ENCODE data around the gene MGMT.

Gene MGMT

DNA sequence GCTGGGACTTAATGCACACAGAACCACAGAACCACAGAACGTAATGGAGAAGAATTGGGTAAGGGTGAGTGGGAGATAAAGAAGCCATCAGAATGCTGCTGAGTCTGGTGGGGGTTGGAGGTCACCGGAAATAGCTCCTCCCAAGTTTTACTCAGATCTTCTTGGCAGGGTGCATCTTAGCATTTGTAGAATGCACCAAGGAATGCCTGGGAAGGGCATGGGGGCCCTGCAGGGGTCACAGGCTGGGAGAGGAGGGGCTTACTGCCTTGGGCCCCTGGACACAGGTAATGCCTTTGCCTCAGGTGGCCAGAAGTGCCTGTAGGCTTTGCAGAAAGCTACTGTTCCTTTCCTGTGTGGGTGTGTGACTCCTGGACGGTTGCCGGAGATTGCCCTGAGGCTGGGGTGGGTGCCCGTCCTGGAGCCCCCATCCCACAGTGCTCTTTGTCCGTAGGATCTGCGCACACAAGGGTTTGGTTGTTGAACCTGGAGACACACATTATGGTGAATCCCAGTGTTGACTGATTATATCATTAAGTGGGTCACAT is 55.1 kb downstream of the MGMT start:
- FAIRE-seq: no peak

DNA sequence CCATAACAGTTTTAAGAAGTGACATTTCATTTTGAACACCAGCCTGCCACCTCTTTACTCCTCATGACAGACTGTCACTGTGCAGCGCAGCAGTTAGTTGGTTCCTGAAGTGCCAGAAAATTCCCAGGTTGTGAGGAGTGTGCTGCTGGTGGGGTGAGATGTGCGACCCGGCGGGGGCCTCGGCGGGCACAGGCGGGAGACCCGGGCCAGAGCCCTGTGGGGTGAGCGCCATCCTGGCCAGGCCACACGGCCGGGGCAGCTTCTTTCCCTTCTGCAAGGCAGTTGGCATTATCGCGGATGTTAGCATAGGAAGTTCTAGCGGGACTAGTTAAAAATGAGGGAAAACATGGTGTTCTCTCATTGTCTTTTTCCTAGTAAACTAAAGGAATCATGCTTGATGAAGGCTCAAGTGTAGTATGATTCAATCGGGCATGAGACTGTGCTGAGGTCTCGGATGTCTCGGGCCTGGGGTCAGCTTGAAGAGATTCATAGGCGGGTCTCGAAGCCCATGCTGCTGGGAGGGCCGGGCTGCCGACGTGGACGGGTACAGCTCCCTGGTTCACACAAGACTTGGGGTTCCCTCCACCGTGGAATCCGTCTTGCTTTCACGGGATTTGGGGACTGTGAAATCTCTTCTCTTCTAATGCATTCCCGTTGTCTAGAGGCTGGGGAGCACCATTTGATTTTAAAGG is 56.1 kb downstream of the MGMT start:
- FAIRE-seq: no peak

DNA sequence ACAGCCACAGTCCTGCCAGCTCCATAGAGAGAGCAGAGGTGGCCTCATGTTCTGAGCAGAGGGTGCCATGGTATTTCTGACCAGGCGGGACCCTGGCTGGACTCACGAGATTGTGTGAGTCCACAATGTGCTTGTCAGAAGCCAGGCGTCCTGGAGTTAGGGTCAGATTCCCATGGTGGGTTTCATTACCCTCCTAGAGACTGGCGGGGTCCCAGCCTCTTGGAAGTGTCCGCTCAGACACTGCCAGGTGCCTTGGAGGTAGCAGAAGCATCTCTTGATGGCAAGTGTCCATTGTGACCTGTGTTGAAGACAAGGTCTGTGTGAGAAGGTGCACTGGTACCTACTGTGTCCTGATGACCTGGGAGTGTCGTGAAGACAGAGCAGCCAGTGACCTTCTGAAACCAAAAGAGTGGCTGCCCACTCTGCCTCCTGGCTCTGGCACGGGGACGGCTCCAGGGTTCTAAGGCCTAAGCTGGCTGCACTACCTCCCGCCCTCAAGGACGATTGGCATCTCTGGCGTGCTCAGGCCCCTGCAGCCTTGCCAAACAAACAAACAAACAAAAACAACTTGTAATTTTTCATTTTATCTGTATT is 56.8 kb downstream of the MGMT start:
- FAIRE-seq: no peak

DNA sequence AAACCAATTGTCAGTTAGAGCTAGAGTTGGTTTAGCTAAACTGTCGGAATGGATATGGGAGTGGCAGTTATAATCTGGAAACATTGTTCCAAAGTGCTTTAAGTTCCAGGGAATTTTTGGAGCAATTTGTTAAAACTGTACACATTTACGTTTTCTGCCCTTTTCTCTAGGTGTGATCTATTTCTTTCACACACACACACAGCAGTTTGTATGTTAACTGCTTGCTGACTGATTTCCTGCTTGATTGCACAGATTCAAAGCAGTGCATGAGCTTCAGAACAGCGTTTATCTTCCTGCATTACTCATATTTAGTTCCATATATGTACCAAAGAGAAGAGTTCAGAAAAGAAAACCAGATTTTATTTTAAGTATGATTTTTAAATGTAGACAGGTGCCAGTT is 57.9 kb downstream of the MGMT start:
- FAIRE-seq: no peak

DNA sequence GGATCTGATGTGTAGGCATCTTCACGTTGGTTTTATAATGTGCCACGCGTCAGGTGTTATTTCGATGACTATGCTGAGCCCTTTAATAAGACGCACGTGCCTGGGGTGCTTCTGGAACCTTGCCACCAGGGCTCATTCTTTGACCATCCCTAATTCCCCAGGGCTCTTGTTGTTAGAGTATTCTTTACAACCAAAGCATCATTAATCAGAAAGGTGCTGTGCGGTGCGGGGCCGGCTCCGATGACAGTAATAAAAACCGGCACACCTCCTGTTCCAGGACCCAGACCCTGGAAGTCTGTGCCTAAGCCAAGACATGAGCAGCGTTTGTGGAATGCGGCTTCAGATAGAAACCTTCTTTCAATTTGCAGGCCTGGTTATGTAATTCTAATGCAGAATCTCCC is 58.4 kb downstream of the MGMT start:
- no peak for FAIRE-seq

DNA sequence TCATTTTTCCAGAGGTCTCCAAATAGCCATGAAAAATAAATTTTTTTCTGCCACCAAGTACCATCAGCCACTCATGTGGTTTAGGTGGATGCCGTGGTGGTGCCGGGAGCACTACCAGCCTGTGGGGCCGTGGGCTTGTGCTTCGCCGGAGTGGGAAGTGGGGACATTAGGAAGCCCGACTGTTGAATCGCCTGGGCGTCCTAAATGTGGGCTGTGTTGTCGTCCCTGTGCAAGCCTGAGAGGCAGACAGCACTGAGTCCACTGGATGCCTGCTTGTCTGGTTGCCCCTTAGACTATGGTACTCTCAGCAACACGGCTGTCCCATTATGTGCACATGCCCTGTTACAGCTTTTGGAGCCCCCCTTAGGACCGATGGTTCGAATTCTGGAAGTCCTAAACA is 59.9 kb downstream of the MGMT start:
- no peak for FAIRE-seq

DNA sequence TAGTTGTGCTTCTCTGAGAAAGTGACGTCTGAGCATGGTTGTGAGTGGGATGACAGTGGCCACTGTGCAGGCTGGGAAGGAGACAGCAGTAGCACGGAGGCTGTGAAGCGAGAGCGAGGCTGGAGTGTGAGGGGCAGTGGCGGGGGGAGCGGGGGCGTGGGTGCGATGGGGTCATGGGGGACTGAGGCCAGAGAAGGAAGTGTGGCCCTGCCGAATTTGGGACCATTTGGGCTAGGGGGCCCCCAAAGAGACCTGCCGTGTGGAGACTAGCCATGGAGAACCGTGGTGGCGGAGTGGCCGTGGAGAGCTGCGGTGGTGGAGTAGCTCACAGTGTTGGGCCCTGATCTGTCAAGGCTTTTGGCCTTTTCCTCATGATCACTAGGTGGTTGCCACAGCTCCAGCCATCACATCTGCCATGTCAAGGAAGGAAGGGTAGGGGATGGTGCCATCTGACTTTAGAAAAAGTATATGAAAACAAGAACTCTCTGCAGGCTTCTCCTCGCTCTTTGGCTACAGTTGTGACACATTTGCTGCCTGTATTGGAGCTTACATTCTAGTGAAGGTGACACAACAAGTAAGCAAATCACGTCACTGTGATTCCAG is 61.4 kb downstream of the MGMT start:
- no peak for FAIRE-seq

DNA sequence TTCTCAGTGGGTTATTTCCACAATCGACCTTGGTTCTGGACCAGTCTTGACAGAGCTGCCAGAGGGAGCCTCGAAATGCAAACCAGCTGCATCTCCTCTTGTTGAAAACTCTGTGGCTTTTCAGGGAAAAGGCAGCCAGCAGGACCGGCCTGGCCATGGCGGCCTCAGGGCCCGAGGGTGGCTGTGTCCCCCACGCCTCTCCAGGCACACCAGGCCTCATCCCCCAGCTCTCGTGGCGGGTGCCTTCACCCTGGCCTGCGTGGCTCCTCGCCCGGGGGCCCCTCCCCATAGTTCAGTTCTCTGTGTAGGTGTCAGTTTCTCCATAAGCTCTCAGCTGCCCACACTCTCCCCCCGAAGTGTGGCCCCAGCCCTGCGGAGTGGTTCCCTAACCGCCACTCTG is 63.5 kb downstream of the MGMT start:
- no peak for FAIRE-seq

DNA sequence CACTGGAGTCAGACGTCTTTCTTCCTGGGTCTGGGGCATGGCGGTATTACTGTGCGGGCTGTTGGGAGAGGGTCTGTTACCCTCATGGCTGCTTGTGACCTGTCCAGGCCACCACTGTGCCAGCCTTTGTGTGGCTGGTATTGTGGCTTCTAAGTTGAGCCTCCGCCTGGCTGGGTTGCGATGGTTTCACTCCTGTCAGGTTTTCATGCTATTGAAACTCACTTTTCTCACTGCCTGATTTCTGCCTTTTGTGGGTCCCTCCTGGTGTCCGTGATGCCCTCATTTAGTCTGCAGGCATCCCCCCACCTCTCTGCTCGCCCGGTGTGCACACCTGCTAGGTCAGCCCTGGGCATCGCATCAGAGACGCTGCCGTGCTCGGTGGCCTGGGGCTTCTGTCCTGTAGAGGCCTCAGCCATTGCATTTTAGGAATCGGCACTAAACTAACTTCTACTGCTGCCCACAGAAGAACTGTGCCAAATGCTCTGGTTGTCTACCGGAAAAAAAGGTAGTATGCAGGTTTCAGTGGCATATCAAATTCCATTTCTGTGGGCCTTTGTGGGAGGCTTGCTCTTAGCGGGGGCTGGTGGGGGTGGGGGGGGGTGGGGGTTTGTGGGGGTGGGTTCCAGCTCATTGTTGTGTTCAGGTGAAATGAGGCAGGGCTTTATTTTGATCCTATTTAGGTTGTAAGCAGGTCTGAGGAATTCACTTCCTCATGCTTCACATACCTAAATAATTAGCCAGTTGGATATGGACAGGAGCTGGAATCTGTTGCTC is 64.3 kb downstream of the MGMT start:
- no peak for FAIRE-seq

DNA sequence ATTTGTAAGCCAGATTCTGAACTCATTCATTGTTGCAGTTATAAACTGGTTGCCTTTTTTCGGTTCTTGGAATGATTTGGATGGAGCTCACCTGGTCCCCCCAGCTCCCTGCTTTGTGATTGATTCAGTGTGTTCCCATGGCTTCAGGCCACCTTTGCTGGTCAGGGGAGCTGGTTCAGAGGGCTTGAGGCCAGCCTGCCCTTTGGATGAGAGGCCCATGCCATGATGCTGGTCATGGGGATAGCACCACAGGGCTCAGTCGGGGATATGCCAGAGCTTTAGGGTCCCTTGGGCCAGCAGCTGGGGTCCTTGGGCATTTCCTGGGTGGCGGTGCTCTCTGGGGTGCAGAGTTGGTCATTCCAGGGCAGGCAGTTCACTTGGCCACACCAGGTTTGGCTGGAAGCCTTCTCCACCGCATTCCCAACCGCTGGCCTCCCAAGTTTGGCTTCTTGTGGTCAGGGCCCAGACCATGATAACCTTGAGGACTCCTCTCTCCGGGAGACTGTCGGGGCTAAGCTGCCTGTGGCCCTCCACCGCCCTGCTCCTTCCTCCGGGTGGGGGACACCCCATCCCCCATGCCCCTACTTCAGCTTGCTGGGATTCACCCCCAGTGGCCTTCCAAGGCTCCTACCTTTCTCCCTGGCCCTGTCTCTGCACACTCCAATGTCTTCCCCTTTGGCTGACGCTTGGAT is 65.1 kb downstream of the MGMT start:
- no peak for FAIRE-seq

DNA sequence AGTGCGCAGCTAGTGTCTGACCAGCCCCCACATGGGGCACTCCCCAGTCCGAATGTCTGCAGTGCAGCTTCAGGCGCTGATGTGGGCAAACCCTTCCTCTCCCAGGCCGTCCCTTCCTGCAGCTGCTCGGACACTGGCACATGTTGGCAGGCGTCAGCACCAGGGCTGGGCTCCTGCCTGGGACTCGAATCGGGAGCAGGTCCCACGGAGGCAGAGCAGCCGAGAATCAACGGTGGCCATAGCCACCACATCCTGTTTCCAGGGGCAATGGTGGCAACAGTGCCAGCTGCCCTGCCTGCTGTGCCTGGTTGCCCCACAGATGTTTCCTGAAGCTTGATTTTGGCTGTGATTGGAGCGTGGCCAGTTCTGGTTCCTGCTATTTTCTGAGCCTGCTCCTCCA is 65.8 kb downstream of the MGMT start:
- FAIRE-seq: no peak

DNA sequence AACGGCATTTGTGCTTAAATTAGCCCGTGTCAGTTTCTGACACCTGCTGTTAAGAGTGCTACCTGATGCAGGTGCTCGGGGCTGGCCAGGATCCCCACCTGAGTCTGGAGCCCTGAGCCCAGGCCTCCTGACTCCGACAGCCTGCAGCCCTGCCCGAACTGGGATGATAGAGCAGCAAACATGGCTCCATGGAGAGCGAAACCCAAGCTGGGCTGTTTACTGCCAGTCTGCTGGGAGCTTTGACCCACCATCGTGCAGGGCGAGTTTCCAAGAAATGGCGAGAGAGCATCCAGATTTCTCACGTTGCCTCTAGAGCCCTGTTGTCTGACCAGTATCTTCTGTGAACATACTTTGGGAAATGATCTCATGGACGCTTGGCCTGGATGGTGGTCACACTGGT is 66.2 kb downstream of the MGMT start:
- FAIRE-seq: no peak

DNA sequence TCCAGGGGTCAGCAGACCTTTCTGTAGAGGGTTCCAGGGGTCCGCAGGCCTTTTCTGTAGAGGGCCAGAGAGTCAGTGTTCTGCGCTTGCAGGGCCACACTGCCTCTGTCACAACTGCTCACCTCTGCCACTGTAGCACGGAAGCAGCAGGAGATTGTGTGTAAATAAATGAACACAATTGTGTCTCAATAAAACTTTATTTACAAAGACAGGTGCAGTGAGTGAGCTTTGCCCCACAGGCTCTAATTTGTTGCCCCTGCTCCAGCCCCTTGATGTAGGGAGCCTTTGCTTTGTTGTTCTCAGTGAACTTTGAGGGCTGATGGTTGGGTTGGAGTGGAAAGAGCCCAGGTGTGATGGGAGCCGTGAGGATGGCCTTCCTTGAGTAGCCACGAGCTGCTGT is 67.8 kb downstream of the MGMT start:
- FAIRE-seq: no peak

DNA sequence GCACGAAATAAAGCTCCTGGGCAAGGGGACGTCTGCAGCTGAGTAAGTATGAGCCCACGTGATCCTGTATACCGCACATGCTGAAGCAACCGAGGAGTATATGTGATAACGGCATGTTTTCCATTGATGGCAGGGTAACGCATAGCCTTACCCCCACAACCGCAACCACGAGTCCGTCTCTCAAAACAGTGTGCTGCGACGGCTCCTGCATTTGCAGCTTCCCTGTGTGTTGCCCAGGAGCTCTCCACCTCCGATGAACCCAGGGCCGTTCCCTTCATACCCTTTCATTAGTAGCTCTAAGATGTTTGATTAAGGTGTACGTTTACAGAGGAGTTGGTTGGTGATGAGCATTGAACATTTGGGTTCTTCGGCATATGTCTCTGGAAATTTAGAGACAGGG is 69.3 kb downstream of the MGMT start:
- no peak for FAIRE-seq

DNA sequence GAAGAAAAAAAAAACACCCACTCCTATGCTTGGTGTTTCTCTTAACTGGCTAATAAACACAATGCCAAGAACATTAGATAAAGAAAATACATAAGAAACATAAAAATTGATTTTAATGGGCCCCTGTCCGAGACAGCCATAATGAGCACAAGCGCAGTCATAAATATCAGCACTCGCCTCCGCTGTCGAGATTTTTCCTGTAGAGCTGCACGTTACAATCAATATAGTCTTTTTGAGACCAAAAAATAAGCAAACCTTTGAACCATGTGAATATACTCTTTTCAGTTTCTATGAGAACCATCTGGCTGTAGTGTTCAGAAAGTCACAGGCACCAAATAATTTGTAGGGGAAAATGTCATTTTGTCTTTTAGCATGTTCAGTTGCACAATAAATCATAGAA is 70.1 kb downstream of the MGMT start:
- no peak for FAIRE-seq

DNA sequence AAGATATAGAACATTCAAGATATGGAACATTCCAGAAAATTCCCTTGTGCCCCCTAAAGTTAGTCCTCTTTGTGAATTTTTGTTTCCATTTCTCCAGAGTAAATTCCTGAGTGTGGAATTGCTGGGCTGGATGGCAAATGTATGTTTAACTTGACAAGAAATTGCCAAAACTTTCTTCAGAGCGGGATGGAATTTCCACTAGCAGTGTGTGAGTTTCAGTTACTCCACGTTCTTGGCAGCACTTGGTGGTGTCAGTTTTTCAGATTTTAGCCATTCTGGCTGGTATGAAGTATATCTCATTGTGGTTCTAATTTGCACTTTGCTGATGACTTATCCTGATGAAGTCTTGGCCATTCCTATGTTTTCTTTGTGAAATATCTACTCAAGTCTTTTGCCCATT is 71.2 kb downstream of the MGMT start:
- no peak for FAIRE-seq

DNA sequence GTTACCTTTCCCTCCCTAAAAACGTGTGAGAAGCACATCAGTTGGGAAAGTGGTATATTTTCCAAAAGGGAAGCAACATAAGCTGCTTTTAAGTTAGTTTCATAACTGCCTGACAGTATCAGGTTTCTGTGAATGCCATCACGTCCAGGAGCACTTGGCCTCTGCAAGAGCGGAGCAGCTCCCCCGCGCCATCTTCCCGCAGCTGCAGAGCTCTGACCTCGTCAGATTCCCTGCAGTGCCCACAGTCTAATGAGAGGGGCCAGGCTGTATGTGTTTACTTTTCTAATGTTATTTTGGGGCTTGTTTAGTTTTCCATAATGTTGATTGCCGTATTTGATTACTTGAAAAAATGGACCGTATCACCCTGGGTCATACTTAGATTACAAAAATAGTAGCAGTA is 74.2 kb downstream of the MGMT start:
- no peak for FAIRE-seq

DNA sequence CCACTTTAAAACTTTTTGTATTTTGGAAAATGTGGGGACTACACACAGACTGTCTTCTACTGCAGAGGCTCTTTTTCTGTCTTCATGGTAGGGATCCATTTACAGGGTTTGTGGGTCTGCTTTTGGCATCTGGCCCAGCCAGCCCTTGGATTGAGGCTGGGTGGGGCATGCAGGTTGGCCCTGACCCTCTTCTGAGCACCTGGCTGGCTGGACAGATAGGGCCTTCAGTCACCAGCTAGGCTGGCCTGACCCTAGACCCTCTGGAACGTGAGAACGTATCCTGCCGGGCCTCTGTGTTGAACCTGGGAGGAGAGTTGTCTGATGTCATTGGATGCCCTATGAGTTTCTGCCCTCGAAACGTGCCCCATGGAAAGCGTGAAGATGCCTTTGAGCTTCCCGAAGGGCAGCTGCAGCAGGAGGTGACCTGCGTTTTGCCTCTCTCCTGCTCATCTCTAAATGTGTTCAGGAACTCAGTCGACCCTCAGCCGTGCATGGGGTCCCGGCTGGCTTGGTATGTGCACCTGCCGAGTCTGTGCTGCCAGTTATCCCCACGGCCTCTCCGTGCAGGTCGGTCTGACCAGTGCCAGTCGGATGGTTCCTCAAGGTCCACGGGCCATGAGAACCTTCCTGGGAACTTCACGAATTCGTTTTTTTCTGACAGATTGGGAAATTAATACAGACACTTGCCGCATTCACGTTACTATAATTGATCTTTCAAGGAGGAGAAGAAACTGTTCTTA is 74.9 kb downstream of the MGMT start:
- FAIRE-seq: no peak

DNA sequence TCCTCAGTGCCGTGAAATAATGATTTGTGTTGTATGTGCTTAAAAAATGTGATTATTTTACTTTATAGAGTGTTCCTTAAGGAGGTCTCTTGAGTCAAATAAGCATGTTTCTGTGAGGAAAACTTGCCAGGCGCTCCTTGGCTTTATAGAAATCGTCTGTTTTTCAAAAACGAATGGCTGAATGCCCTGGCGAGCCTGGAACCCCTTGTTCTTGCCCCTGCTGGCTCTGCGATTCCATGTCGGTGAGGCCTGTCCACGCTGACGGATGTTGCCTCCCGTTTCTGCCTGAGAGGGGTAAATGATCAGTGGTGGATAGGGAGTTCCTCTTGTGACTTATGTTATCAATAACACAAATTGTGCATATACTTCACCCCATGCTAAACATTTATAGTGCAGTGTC is 75.5 kb downstream of the MGMT start:
- FAIRE-seq: no peak

DNA sequence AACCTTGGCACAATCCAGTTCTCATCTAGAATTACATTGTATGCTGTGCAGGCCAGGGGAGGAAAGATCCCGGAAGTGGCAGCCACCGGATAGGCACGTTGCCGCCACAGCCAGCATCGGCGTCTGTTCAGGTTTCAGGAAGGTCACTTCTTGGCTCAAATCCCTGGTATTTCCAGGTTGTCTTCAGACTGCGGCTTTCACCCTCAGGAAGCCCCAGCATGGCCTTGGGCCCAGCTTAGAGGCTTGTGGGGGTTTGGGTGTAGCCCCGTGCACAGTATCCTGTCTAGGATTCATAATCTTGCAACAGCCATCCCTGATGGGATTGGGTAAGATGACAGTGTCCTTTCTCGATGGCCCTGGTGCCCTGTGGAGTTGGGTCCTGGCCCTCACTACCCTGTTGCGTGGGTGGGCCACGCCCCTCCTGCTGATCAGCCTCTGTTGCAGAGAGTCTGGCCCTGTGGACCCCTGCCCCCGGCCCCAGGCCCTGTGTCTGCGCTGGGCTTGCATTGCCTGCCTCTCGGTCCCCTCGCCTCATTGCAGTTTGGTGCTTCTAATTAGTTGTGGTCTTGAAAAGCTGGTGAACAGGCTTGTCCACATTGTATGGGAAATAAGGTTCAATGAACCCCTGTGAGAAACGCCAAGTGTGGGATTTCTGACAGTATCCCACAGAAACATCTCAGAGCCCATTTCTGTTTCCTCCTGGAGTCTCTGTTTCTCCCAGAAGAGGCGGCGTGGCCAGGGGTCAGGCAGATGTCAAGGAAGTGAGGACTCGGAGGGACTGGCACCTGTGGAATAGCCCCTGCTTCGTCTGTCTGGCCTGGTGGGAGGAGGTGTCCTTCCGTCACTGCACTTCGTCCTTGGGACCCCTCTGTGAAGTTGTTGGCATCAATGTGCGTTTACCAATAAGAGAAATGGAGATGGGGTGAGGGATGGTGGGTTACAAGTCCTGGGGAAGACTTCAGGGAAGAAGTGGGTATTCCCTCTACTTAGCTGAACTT is 77.5 kb downstream of the MGMT start:
- no peak for FAIRE-seq

DNA sequence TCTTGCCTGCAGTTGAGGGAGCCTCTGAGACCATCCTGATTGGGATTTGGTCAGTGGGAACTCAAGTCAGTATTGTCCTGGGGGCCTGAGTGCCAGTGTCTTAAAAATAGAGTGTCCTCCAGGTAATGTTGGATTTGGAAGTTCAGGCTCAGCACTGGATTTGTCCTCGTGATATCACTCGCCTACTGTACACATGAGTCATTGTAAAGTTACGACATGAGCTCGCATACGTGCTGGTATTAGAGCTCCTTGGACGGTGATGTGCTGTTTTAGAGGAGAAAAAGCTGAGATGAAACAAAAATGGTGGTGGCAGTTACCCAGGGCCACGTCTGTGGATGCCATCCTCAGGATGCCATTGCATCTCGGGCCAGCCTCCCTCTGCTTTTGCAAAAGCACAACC is 78.2 kb downstream of the MGMT start:
- FAIRE-seq: no peak
